K562 (cell line): ENCODE data around the gene PLP2. TPM values are rescaled to one million over a fixed set of nuclear protein-coding genes. Genes with fewer than 3 reads are reported as not detected.
A peak's percentile ranks its signal among the peaks of the same experiment; 100 is the strongest.

Experiments used
- ADNP ChIP-seq: fragments of 200-800 bp; sonication (Bioruptor generic); IDR thresholded peaks from 2 replicates; pipeline ENCODE4 v1.6.1; 2016; ENCODE audit warnings: missing genetic modification characterization, missing compliant biosample characterization
- ARNT ChIP-seq, 2 experiments: fragments of 450-650 bp; IDR thresholded peaks; 2 replicates each; pipeline ENCODE4 v1.6.1; 2016; ENCODE audit warnings: mild to moderate bottlenecking in 1 of 2
- CCNT2 ChIP-seq: IDR thresholded peaks from 2 replicates; pipeline ENCODE4 v1.6.1; 2011; ENCODE audit warnings: borderline replicate concordance, low read depth, mild to moderate bottlenecking, moderate library complexity, mixed read lengths, low read length; ENCODE audit not compliant: insufficient read length; ENCODE audit errors: extremely low read depth
- FOXM1 ChIP-seq, 2 experiments: fragments of 450-650 bp in 1 of 2; sonication (generic) in 1 of 2; formaldehyde crosslinking in 1 of 2; IDR thresholded peaks; 2 replicates each; pipeline versions ENCODE4 v1.6.1 to v1.9.0; 2017 to 2022; ENCODE audit warnings: low read depth in 2 of 2, mild to moderate bottlenecking in 2 of 2, missing genetic modification reagents in 1 of 2, moderate library complexity in 1 of 2
- JUN ChIP-seq, 2 experiments: sonication (generic) in 1 of 2; formaldehyde crosslinking in 1 of 2; IDR thresholded peaks; 2 replicates each; pipeline versions ENCODE4 v1.6.1 to v1.8.0; 2012 to 2022; ENCODE audit warnings: borderline replicate concordance in 2 of 2, mild to moderate bottlenecking in 2 of 2, improper control_type of control experiment in 1 of 2, low read depth in 1 of 2, low read length in 1 of 2, missing genetic modification reagents in 1 of 2
- KDM5B ChIP-seq: fragments of 200-600 bp; sonication (generic); IDR thresholded peaks from 2 replicates; pipeline ENCODE4 v1.6.1; 2012; ENCODE audit warnings: low read depth, mild to moderate bottlenecking, moderate library complexity, low read length, control low read depth, inconsistent platforms; ENCODE audit not compliant: insufficient replicate concordance
- NBN ChIP-seq: fragments of 450-650 bp; IDR thresholded peaks from 2 replicates; pipeline ENCODE4 v1.6.1; 2016; ENCODE audit warnings: low read depth, mild to moderate bottlenecking
- OTX1 ChIP-seq: fragments of 450-650 bp; formaldehyde crosslinking; IDR thresholded peaks from 2 replicates; pipeline ENCODE4 v1.4.0; 2022; ENCODE audit warnings: mild to moderate bottlenecking
- PPARD ChIP-seq: fragments of 250-450 bp; sonication (Bioruptor Pico); IDR thresholded peaks from 2 replicates; pipeline ENCODE4 v1.8.0; 2022; ENCODE audit warnings: inconsistent platforms, mild to moderate bottlenecking, moderate library complexity
- PRMT5 ChIP-seq: sonication (generic); formaldehyde crosslinking; IDR thresholded peaks from 2 replicates; pipeline ENCODE4 v1.5.0; 2020; ENCODE audit warnings: missing genetic modification reagents
- RNF2 ChIP-seq: sonication (generic); IDR thresholded peaks from 2 replicates; pipeline ENCODE4 v1.6.1; 2016
- SAFB2 ChIP-seq: fragments of 200-400 bp; formaldehyde crosslinking; IDR thresholded peaks from 2 replicates; pipeline ENCODE4 v1.6.1; 2018; ENCODE audit warnings: borderline replicate concordance, low read length, low read depth, moderate library complexity; ENCODE audit not compliant: severe bottlenecking
- SIN3A ChIP-seq, 2 experiments: fragments of 150-350 bp in 1 of 2; IDR thresholded peaks; 2 replicates each; pipeline ENCODE4 v1.6.1; 2011 to 2016; ENCODE audit warnings: borderline replicate concordance in 2 of 2, low read depth in 2 of 2, low read length in 2 of 2, mild to moderate bottlenecking in 2 of 2, moderate library complexity in 2 of 2; ENCODE audit not compliant: control insufficient read depth in 1 of 2
- SRSF7 ChIP-seq: fragments of 200-400 bp; formaldehyde crosslinking; optimal IDR thresholded peaks from 2 replicates; pipeline ENCODE3; 2017; ENCODE audit warnings: mild to moderate bottlenecking, low read depth, low read length
- TARDBP ChIP-seq: fragments of 450-650 bp; IDR thresholded peaks from 2 replicates; pipeline ENCODE4 v1.6.1; 2016
- ZC3H11A ChIP-seq: IDR thresholded peaks from 2 replicates; pipeline ENCODE4 v1.6.1; 2012; ENCODE audit warnings: low read depth, low read length, improper control_type of control experiment
- ZNF311 ChIP-seq: fragments of 250-450 bp; sonication (Bioruptor Pico); IDR thresholded peaks from 2 replicates; pipeline ENCODE4 v1.4.0; 2020; ENCODE audit warnings: mild to moderate bottlenecking, moderate library complexity
- polyA plus RNA-seq, 8 experiments: library from polyadenylated mRNA; depleted of rRNA in 4 of 8; stranded (reverse) in 5 of 8; unstranded in 3 of 8; fragments of >200 nt; fragmentation: Nextera tagmentation in 2 of 8; fragmentation: Illumina TruSeq in 1 of 8; extraction: Ambion mirVana in 2 of 8; extraction: Trizol in 1 of 8; gene quantifications; 2 replicates each; pipeline versions ENCODE4 v1.2.1 to v1.2.3, GENCODE V29; 2011 to 2014; ENCODE audit warnings: inconsistent platforms in 1 of 8, missing spikeins in 1 of 8
- total RNA-seq, 7 experiments: library from RNA; depleted of rRNA in 6 of 7; stranded (reverse); fragments of >200 nt in 6 of 7; fragmentation: Illumina TruSeq in 2 of 7; extraction: Trizol in 2 of 7; gene quantifications; 2 replicates each; pipeline versions ENCODE4 v1.2.1 to v1.2.3, GENCODE V29; 2011 to 2021; ENCODE audit warnings: low replicate concordance in 1 of 7
- TF ChIP-seq, protein P1 (sequence below): sonication (generic); formaldehyde crosslinking; IDR thresholded peaks from 2 replicates; pipeline ENCODE4 v1.8.1; 2023; ENCODE audit warnings: mild to moderate bottlenecking, missing genetic modification reagents
- TF ChIP-seq, protein P2 (sequence below): fragments of 250-450 bp; sonication (Bioruptor Pico); IDR thresholded peaks from 2 replicates; pipeline ENCODE4 v1.8.0; 2021; ENCODE audit warnings: borderline replicate concordance, mild to moderate bottlenecking, moderate library complexity; ENCODE audit not compliant: poor library complexity, severe bottlenecking
- TF ChIP-seq, protein P3 (sequence below): fragments of 250-450 bp; sonication (Bioruptor Pico); IDR thresholded peaks from 2 replicates; pipeline ENCODE4 v1.8.0; 2022; ENCODE audit warnings: inconsistent platforms
- TF ChIP-seq, protein P4 (sequence below): sonication (generic); IDR thresholded peaks from 2 replicates; pipeline ENCODE4 v1.6.1; 2016

Gene PLP2
- total and polyA plus RNA-seq, 9 of the 15 experiments (the other 6 are each of a cell fraction or from before 2014, with no cell fraction given), result 34.7 to 236 (median 112) TPM

DNA sequence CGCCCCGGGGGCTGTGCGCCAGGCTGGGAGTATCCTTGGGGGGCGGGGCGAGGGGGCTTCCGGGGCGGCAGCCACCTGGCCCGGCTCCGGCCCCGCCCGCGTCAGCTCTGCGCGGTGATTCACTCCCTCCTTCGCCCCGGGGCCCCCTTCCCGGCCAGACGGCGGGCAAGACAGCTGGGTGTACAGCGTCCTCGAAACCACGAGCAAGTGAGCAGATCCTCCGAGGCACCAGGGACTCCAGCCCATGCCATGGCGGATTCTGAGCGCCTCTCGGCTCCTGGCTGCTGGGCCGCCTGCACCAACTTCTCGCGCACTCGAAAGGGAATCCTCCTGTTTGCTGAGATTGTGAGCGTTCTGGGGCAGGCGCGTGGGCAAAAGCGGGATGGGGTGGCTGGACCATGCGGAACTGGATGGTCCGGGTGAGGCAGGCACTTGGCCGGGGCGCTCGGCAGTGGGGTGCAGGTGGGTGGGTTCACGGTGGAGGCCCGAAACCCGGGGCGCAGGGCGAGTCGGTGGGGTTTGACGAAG, at the start of gene PLP2 (continued):
- TF ChIP-seq JUN (IDR thresholded peaks at IDR 0.05; ENCODE audit: borderline replicate concordance, low read depth, low read length) (0 out of 2 replicates have a peak, but pooled peaks have one; percentile 15), JUN (CRISPR knock-in tag; IDR thresholded peaks at IDR 0.05; ENCODE audit: borderline replicate concordance) (no peak), FOXM1 (IDR thresholded peaks at IDR 0.05; ENCODE audit: low read depth) (no peak), FOXM1 (CRISPR knock-in tag; IDR thresholded peaks at IDR 0.05; ENCODE audit: low read depth) (0 out of 2 replicates have a peak, but pooled peaks have one; percentile 53), CCNT2 (peak; percentile 16), SIN3A (IDR thresholded peaks at IDR 0.05; ENCODE audit: borderline replicate concordance in 2 of 2, control insufficient read depth in 1 of 2, low read depth in 2 of 2, low read length in 2 of 2) (no peak), ADNP (tag) (no peak), TARDBP (no peak), OTX1 (no peak), SAFB2 (no peak), PRMT5 (no peak), KDM5B (no peak), PPARD (CRISPR knock-in tag) (no peak), ZNF311 (CRISPR knock-in tag) (no peak), NBN (no peak), ZC3H11A (no peak), RNF2 (0 out of 2 replicates have a peak, but pooled peaks have one; percentile 17), SRSF7 (no peak), ARNT (IDR thresholded peaks at IDR 0.05) (no peak)
- TF ChIP-seq, protein P1, sequence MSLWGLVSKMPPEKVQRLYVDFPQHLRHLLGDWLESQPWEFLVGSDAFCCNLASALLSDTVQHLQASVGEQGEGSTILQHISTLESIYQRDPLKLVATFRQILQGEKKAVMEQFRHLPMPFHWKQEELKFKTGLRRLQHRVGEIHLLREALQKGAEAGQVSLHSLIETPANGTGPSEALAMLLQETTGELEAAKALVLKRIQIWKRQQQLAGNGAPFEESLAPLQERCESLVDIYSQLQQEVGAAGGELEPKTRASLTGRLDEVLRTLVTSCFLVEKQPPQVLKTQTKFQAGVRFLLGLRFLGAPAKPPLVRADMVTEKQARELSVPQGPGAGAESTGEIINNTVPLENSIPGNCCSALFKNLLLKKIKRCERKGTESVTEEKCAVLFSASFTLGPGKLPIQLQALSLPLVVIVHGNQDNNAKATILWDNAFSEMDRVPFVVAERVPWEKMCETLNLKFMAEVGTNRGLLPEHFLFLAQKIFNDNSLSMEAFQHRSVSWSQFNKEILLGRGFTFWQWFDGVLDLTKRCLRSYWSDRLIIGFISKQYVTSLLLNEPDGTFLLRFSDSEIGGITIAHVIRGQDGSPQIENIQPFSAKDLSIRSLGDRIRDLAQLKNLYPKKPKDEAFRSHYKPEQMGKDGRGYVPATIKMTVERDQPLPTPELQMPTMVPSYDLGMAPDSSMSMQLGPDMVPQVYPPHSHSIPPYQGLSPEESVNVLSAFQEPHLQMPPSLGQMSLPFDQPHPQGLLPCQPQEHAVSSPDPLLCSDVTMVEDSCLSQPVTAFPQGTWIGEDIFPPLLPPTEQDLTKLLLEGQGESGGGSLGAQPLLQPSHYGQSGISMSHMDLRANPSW (CRISPR knock-in tag), result no peak
- TF ChIP-seq, protein P2, sequence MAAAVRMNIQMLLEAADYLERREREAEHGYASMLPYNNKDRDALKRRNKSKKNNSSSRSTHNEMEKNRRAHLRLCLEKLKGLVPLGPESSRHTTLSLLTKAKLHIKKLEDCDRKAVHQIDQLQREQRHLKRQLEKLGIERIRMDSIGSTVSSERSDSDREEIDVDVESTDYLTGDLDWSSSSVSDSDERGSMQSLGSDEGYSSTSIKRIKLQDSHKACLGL (CRISPR knock-in tag), result no peak
- TF ChIP-seq, protein P3, sequence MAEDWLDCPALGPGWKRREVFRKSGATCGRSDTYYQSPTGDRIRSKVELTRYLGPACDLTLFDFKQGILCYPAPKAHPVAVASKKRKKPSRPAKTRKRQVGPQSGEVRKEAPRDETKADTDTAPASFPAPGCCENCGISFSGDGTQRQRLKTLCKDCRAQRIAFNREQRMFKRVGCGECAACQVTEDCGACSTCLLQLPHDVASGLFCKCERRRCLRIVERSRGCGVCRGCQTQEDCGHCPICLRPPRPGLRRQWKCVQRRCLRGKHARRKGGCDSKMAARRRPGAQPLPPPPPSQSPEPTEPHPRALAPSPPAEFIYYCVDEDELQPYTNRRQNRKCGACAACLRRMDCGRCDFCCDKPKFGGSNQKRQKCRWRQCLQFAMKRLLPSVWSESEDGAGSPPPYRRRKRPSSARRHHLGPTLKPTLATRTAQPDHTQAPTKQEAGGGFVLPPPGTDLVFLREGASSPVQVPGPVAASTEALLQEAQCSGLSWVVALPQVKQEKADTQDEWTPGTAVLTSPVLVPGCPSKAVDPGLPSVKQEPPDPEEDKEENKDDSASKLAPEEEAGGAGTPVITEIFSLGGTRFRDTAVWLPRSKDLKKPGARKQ (CRISPR knock-in tag), result no peak
- TF ChIP-seq, protein P4, sequence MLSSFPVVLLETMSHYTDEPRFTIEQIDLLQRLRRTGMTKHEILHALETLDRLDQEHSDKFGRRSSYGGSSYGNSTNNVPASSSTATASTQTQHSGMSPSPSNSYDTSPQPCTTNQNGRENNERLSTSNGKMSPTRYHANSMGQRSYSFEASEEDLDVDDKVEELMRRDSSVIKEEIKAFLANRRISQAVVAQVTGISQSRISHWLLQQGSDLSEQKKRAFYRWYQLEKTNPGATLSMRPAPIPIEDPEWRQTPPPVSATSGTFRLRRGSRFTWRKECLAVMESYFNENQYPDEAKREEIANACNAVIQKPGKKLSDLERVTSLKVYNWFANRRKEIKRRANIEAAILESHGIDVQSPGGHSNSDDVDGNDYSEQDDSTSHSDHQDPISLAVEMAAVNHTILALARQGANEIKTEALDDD, result no peak
